PFSK-1 (cell line): ENCODE data around the gene TMEM219.

Experiments
- FOXP2 ChIP-seq: optimal IDR thresholded peaks from 2 replicates; pipeline ENCODE3; 2011; ENCODE audit warnings: borderline replicate concordance, control low read depth, inconsistent platforms; ENCODE audit not compliant: insufficient read depth; ENCODE audit errors: extremely low read length, extremely low read depth
- POLR2AphosphoS5 ChIP-seq: IDR thresholded peaks from 2 replicates; pipeline ENCODE4 v1.6.1; 2012; ENCODE audit warnings: low read depth, mild to moderate bottlenecking, control low read depth, low read length, moderate library complexity
- REST ChIP-seq, 2 experiments: IDR thresholded peaks; 2 replicates each; pipeline versions ENCODE4 v1.6.1 to v1.8.0; 2011 to 2012; ENCODE audit warnings: low read depth in 2 of 2, low read length in 2 of 2, control low read depth in 1 of 2, inconsistent platforms in 1 of 2, mild to moderate bottlenecking in 1 of 2, moderate library complexity in 1 of 2; ENCODE audit not compliant: insufficient read depth in 1 of 2
- SIN3A ChIP-seq: IDR thresholded peaks from 2 replicates; pipeline ENCODE4 v1.6.1; 2012; ENCODE audit warnings: mild to moderate bottlenecking, low read length, moderate library complexity, borderline replicate concordance; ENCODE audit not compliant: insufficient read depth
- TAF1 ChIP-seq: IDR thresholded peaks from 2 replicates; pipeline ENCODE4 v1.6.1; 2012; ENCODE audit warnings: low read length, control low read depth, borderline replicate concordance; ENCODE audit not compliant: insufficient read depth

DNA sequence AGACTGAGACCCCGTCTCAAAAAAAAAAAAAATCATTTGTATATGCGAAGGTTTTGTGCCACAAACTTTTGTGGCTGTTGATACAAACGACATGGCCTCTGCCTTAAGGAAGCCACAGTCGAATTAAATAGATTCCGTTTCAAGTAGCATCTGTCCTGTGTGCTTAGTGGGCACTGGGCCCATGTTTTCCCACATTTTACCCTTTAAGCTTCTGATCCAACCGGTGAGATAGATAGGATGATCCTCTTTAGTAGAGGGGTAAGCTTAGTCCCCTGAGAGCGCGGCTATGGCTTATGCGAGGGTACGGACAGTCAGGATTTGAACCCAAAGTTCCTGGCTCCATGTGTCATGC is 776 bp upstream of the TMEM219 start:
- TF ChIP-seq REST (IDR thresholded peaks at IDR 0.05; ENCODE audit: insufficient read depth in 1 of 2, low read depth in 2 of 2, low read length in 2 of 2) (no peak), POLR2AphosphoS5 (no peak), SIN3A (no peak), TAF1 (no peak), FOXP2 (no peak)
